Liver (tissue), 9 donors: ENCODE results near the gene KRTAP3-2. TPM values are rescaled to one million over a fixed set of nuclear protein-coding genes. Genes with fewer than 3 reads are reported as not detected.

Experiments
- DNase-seq: peaks from one replicate; pipeline ENCODE4 v3.0.0-alpha.2; 2017; ENCODE audit warnings: low spot score
- H3K27ac ChIP-seq, 2 donors: one replicate each; pipeline ENCODE4 v1.7.0; 2013; ENCODE audit warnings: inconsistent platforms in 2 of 2, low read length in 2 of 2, control low read depth in 1 of 2, low read depth in 1 of 2, mild to moderate bottlenecking in 1 of 2
- H3K27me3 ChIP-seq, 4 donors: one replicate each; pipeline versions ENCODE4 v1.6.1 to v1.7.0; 2013; ENCODE audit warnings: low read length in 3 of 4, inconsistent platforms in 1 of 4, mild to moderate bottlenecking in 1 of 4, moderate library complexity in 1 of 4; ENCODE audit not compliant: control insufficient read depth in 4 of 4, insufficient read depth in 4 of 4
- H3K36me3 ChIP-seq, 4 donors: one replicate each; pipeline versions ENCODE4 v1.6.1 to v1.7.0; 2013; ENCODE audit warnings: low read length in 3 of 4, mild to moderate bottlenecking in 3 of 4, low read depth in 1 of 4, moderate library complexity in 1 of 4; ENCODE audit not compliant: control insufficient read depth in 4 of 4, insufficient read depth in 3 of 4
- H3K4me1 ChIP-seq, 4 donors: one replicate each; pipeline versions ENCODE4 v1.6.1 to v1.7.0; 2013; ENCODE audit warnings: low read length in 3 of 4, mild to moderate bottlenecking in 3 of 4, moderate library complexity in 1 of 4; ENCODE audit not compliant: control insufficient read depth in 4 of 4, insufficient read depth in 4 of 4
- H3K4me3 ChIP-seq, 3 donors: one replicate each; pipeline versions ENCODE4 v1.6.1 to v1.7.0; 2013; ENCODE audit warnings: low read length in 3 of 3, control low read depth in 1 of 3, low read depth in 1 of 3, mild to moderate bottlenecking in 1 of 3
- H3K9ac ChIP-seq, 2 donors: one replicate each; pipeline ENCODE4 v1.7.0; 2013; ENCODE audit warnings: low read length in 2 of 2, mild to moderate bottlenecking in 2 of 2, moderate library complexity in 2 of 2, control low read depth in 1 of 2, low read depth in 1 of 2
- H3K9me3 ChIP-seq, 4 donors: one replicate each; pipeline versions ENCODE4 v1.6.1 to v1.7.0; 2013; ENCODE audit warnings: low read length in 3 of 4; ENCODE audit not compliant: control insufficient read depth in 4 of 4
- ATF3 ChIP-seq: IDR thresholded peaks from 2 replicates; pipeline ENCODE4 v1.6.1; 2016; ENCODE audit warnings: antibody characterized with exemption
- CTCF ChIP-seq: fragments of 150-350 bp; IDR thresholded peaks from 2 replicates; pipeline ENCODE4 v1.5.1; 2017; ENCODE audit warnings: improper control_type of control experiment, low read depth, low read length; ENCODE audit not compliant: missing input control
- EGR1 ChIP-seq, 2 donors: IDR thresholded peaks; 2 replicates each; pipeline ENCODE4 v1.6.1; 2016 to 2018; ENCODE audit warnings: antibody characterized with exemption in 2 of 2, low read depth in 2 of 2
- FOXA1 ChIP-seq: IDR thresholded peaks from 2 replicates; pipeline ENCODE4 v1.6.1; 2016; ENCODE audit warnings: antibody characterized with exemption
- FOXA2 ChIP-seq: IDR thresholded peaks from 2 replicates; pipeline ENCODE4 v1.6.1; 2016; ENCODE audit warnings: antibody characterized with exemption
- GABPA ChIP-seq, 2 donors: IDR thresholded peaks in 1 of 2; conservative IDR thresholded peaks in 1 of 2; 2 replicates each; pipeline ENCODE4 v1.6.1; 2016; ENCODE audit warnings: antibody characterized with exemption in 2 of 2, mild to moderate bottlenecking in 1 of 2, moderate library complexity in 1 of 2
- HNF4G ChIP-seq: IDR thresholded peaks from 2 replicates; pipeline ENCODE4 v1.6.1; 2016; ENCODE audit warnings: antibody characterized with exemption
- JUND ChIP-seq, 2 donors: IDR thresholded peaks; 2 replicates each; pipeline ENCODE4 v1.6.1; 2016; ENCODE audit warnings: antibody characterized with exemption in 2 of 2
- MAX ChIP-seq: IDR thresholded peaks from 2 replicates; pipeline ENCODE4 v1.6.1; 2016; ENCODE audit warnings: antibody characterized with exemption
- NR2F2 ChIP-seq: IDR thresholded peaks from 2 replicates; pipeline ENCODE4 v1.6.1; 2016; ENCODE audit warnings: antibody characterized with exemption
- REST ChIP-seq: IDR thresholded peaks from 2 replicates; pipeline ENCODE4 v1.6.1; 2016; ENCODE audit warnings: antibody characterized with exemption, mild to moderate bottlenecking
- RXRA ChIP-seq, 2 donors: IDR thresholded peaks; 2 replicates each; pipeline ENCODE4 v1.6.1; 2017 to 2018; ENCODE audit warnings: antibody characterized with exemption in 2 of 2, mild to moderate bottlenecking in 1 of 2
- SP1 ChIP-seq: IDR thresholded peaks from 2 replicates; pipeline ENCODE4 v1.6.1; 2018; ENCODE audit warnings: antibody characterized with exemption, mild to moderate bottlenecking
- TAF1 ChIP-seq: conservative IDR thresholded peaks from 2 replicates; pipeline ENCODE4 v1.6.1; 2016; ENCODE audit warnings: antibody characterized with exemption, mild to moderate bottlenecking
- YY1 ChIP-seq: IDR thresholded peaks from 2 replicates; pipeline ENCODE4 v1.6.1; 2016; ENCODE audit warnings: antibody characterized with exemption, mild to moderate bottlenecking
- ZBTB33 ChIP-seq: IDR thresholded peaks from 2 replicates; pipeline ENCODE4 v1.6.1; 2016; ENCODE audit warnings: antibody characterized with exemption
- WGBS: extraction: QIAGEN DNeasy Blood & Tissue Kit; methylation state at CpG from one replicate; pipeline ENCODE4 v1.1.7; 2013; 5-methylcytosine and 5-hydroxymethylcytosine counted together
- polyA plus RNA-seq, 2 donors: library from polyadenylated mRNA; stranded (reverse) in 1 of 2; unstranded in 1 of 2; fragments of 200-250 nt in 1 of 2; fragments of >200 nt in 1 of 2; fragmentation: Nextera tagmentation in 1 of 2; extraction: Ambion mirVana in 1 of 2; gene quantifications; one replicate each; pipeline versions ENCODE4 v1.2.1 to v1.2.3, GENCODE V29; 2013 to 2015
- total RNA-seq, 2 donors: library from RNA; depleted of rRNA; stranded (reverse); fragments of >200 nt; gene quantifications; one replicate each; pipeline ENCODE4 v1.2.3, GENCODE V29; 2014
- donor health status: healthy.
- donor health status: healthy.
- donor health status: healthy.
- donor health status: healthy.
- donor health status: healthy.

KRTAP3-2 gene
- total and polyA plus RNA-seq, 4 donors = not detected

- Histone ChIP-seq H3K9me3 (no peaks in the 10 kb centered on the region), H3K4me3 (no peak overlapping the region), H3K27ac (no peak overlapping the region), H3K27me3 (peaks cover 0 to 5% (median 0%) of the 10 kb centered on the region in 4 donors), H3K9ac (no peak overlapping the region), H3K36me3 (no peaks in the 10 kb centered on the region), H3K4me1 (no peaks in the 10 kb centered on the region)
- TF ChIP-seq YY1 (no peak), TAF1 (no peak)
- 47% methylated on average over 5 of the region's 5 CpGs for WGBS
- no peak for DNase-seq
Measured at GRCh38 chr17:40981115-40981514, 18.6 kb downstream of the KRTAP3-2 start.

- peaks cover 0 to 8% (median 0%) of the 10 kb centered on the region in 4 donors for H3K27me3 ChIP-seq
- no peak for DNase-seq
- no peaks in the 10 kb centered on the region for H3K9me3 ChIP-seq
- H3K27ac ChIP-seq = no peak overlapping the region
- no peaks in the 10 kb centered on the region for H3K4me1 ChIP-seq
- no peaks in the 10 kb centered on the region for H3K36me3 ChIP-seq
- no peak overlapping the region for H3K9ac ChIP-seq
- H3K4me3 ChIP-seq = no peak overlapping the region
- WGBS = 45% methylated on average over 8 of the region's 8 CpGs
- no peak for TF ChIP-seq CTCF
- TF ChIP-seq FOXA2 = no peak
- TF ChIP-seq ATF3 = no peak
- TF ChIP-seq ZBTB33 = no peak
- no peak for TF ChIP-seq EGR1 (IDR thresholded peaks at IDR 0.05; ENCODE audit: low read depth in 2 of 2)
Measured at GRCh38 chr17:40980596-40980995, 19.1 kb downstream of the KRTAP3-2 start.

- no peaks in the 10 kb centered on the region for H3K9me3 ChIP-seq
- H3K9ac ChIP-seq = no peak overlapping the region
- DNase-seq = no peak
- H3K4me3 ChIP-seq = no peak overlapping the region
- no peaks in the 10 kb centered on the region for H3K4me1 ChIP-seq
- TF ChIP-seq FOXA1 (no peak), MAX (no peak), JUND (IDR thresholded peaks at IDR 0.05) (no peak), HNF4G (no peak), GABPA (IDR thresholded peaks at IDR 0.05 in 1 of 2, conservative IDR thresholded peaks at IDR 0.05 in 1 of 2) (no peak), SP1 (no peak), RXRA (IDR thresholded peaks at IDR 0.05) (no peak), CTCF (no peak), FOXA2 (no peak), NR2F2 (no peak), REST (no peak), ZBTB33 (no peak)
- 87% methylated on average over 3 of the region's 3 CpGs for WGBS
- H3K27ac ChIP-seq = no peak overlapping the region
- peaks cover 0 to 8% (median 0%) of the 10 kb centered on the region in 4 donors for H3K27me3 ChIP-seq
- no peaks in the 10 kb centered on the region for H3K36me3 ChIP-seq
Measured at GRCh38 chr17:40980117-40980516, 19.6 kb downstream of the KRTAP3-2 start.
